H1 (cell line): Measurements from ENCODE around the gene PRTN3.
"Not testable (repeated sequence)": the region's sequence is repeated elsewhere in the genome, so short reads cannot be mapped to it uniquely, and the experiment has no call there.

Experiments used
- CTCF ChIP-seq, 3 experiments: IDR thresholded peaks; 1 replicate in 2 of 3; 2 replicates in 1 of 3; pipeline versions ENCODE4 v1.5.1 to v1.6.1; 2011; ENCODE audit warnings: low read length in 3 of 3, mild to moderate bottlenecking in 3 of 3, inconsistent platforms in 2 of 3, low read depth in 1 of 3, moderate library complexity in 1 of 3; ENCODE audit not compliant: insufficient read depth in 1 of 3; ENCODE audit errors: control extremely low read depth in 1 of 3
- MAX ChIP-seq: IDR thresholded peaks from 2 replicates; pipeline ENCODE4 v1.6.1; 2012; ENCODE audit warnings: inconsistent platforms
- POLR2AphosphoS5 ChIP-seq: IDR thresholded peaks from 2 replicates; pipeline ENCODE4 v1.6.1; 2011; ENCODE audit warnings: low read depth, low read length

DNA sequence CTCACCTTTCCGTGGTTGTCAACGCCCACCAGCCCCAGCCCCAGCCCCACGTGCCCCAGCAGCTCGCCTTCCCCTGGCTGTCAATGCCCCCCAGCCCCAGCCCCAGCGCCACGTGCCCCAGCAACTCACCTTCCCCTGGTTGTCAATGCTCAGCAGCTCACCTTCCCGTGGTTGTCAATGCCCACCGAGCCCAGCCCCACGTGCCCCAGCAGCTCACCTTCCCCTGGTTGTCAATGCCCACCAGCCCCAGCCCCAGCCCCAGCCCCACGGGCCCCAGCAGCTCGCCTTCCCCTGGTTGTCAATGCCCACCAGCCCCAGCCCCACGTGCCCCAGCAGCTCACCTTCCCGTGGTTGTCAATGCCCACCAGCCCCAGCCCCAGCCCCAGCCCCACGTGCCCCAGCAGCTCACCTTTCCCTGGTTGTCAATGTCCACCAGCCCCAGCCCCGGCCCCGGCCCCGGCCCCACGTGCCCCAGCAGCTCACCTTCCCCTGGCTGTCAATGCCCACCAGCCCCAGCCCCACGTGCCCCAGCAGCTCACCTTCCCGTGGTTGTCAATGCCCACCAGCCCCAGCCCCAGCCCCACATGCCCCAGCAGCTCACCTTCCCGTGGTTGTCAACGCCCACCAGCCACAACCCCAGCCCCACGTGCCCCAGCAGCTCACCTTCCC is 37.3 kb downstream of the PRTN3 start:
- TF ChIP-seq CTCF (IDR thresholded peaks at IDR 0.05; ENCODE audit: control extremely low read depth in 1 of 3, insufficient read depth in 1 of 3, low read depth in 1 of 3, low read length in 3 of 3); POLR2AphosphoS5; MAX: not testable (repeated sequence)
